DND-41 (cell line): ENCODE results near the gene SHROOM3.

Source experiments
- ATAC-seq: fragments of 200-7000 bp; cut with Tn5 transposase; 3 replicates; pipeline ENCODE4 v1.9.1; 2021; ENCODE audit warnings: low read depth; ENCODE audit not compliant: insufficient read depth
- DNase-seq: peaks from one replicate; pipeline ENCODE4 v3.0.0-alpha.2; 2020
- H2AFZ ChIP-seq: 2 replicates; pipeline ENCODE4 v1.6.0; 2012; ENCODE audit warnings: low read depth, low read length
- H3K27ac ChIP-seq: 2 replicates; pipeline ENCODE4 v1.5.1; 2012; ENCODE audit warnings: low read length, inconsistent platforms
- H3K27me3 ChIP-seq: fragments of 200-600 bp; sonication (generic); 2 replicates; pipeline ENCODE4 v1.6.0; 2012; ENCODE audit warnings: low read length, mild to moderate bottlenecking, inconsistent platforms; ENCODE audit not compliant: insufficient read depth, poor library complexity
- H3K36me3 ChIP-seq: 2 replicates; pipeline ENCODE4 v1.5.1; 2012; ENCODE audit warnings: low read length, inconsistent platforms; ENCODE audit not compliant: insufficient read depth
- H3K4me1 ChIP-seq: 2 replicates; pipeline ENCODE4 v1.5.1; 2012; ENCODE audit warnings: mild to moderate bottlenecking, low read length; ENCODE audit not compliant: insufficient read depth
- H3K4me2 ChIP-seq: 2 replicates; pipeline ENCODE4 v1.6.0; 2012; ENCODE audit warnings: mild to moderate bottlenecking, moderate library complexity, low read length, inconsistent platforms; ENCODE audit not compliant: insufficient read depth
- H3K4me3 ChIP-seq, 2 experiments: fragments of 200-600 bp in 1 of 2; shearing (Covaris generic) in 1 of 2; 2 replicates each; pipeline ENCODE4 v1.5.1; 2012 to 2016; ENCODE audit warnings: inconsistent platforms in 2 of 2, low read length in 2 of 2, mild to moderate bottlenecking in 2 of 2, low read depth in 1 of 2, moderate library complexity in 1 of 2
- H3K79me2 ChIP-seq: 2 replicates; pipeline ENCODE4 v1.6.0; 2012; ENCODE audit warnings: low read length, inconsistent platforms; ENCODE audit not compliant: insufficient read depth
- H3K9ac ChIP-seq: 2 replicates; pipeline ENCODE4 v1.6.0; 2012; ENCODE audit warnings: low read depth, mild to moderate bottlenecking, inconsistent platforms, low read length, moderate library complexity
- H3K9me3 ChIP-seq: 2 replicates; pipeline ENCODE4 v1.5.1; 2012; ENCODE audit warnings: low read length, moderate library complexity, mild to moderate bottlenecking, inconsistent platforms; ENCODE audit not compliant: insufficient read depth, severe bottlenecking
- H4K20me1 ChIP-seq: 2 replicates; pipeline ENCODE4 v1.6.0; 2012; ENCODE audit warnings: low read length; ENCODE audit not compliant: insufficient read depth
- CTCF ChIP-seq: IDR thresholded peaks from 2 replicates; pipeline ENCODE4 v1.5.1; 2012; ENCODE audit warnings: borderline replicate concordance, low read length, moderate library complexity, mild to moderate bottlenecking; ENCODE audit not compliant: poor library complexity, severe bottlenecking; ENCODE audit errors: extremely low read depth
- EZH2 ChIP-seq: IDR thresholded peaks from 3 replicates; pipeline ENCODE4 v1.6.1; 2012; ENCODE audit warnings: borderline replicate concordance, low read depth, mild to moderate bottlenecking, moderate library complexity, low read length, inconsistent platforms; ENCODE audit not compliant: severe bottlenecking

Gene SHROOM3

GRCh38 chr4:76546327-76546726 is 111.3 kb downstream of the SHROOM3 start:
- Histone ChIP-seq H3K4me3 (no peak overlapping the region), H3K27ac (no peak overlapping the region), H3K9ac (no peak overlapping the region), H4K20me1 (no peaks in the 10 kb centered on the region), H3K27me3 (no peaks in the 10 kb centered on the region), H3K4me1 (no peaks in the 10 kb centered on the region), H3K36me3 (no peaks in the 10 kb centered on the region), H3K4me2 (no peak overlapping the region), H2AFZ (no peak overlapping the region), H3K9me3 (no peaks in the 10 kb centered on the region), H3K79me2 (no peaks in the 10 kb centered on the region)
- ATAC-seq (no peak), DNase-seq (no peak)
- TF ChIP-seq EZH2 (no peak), CTCF (no peak)

- Histone ChIP-seq H3K4me1 (no peaks in the 10 kb centered on the region), H3K79me2 (no peaks in the 10 kb centered on the region), H4K20me1 (no peaks in the 10 kb centered on the region), H3K9me3 (no peaks in the 10 kb centered on the region), H3K27me3 (no peaks in the 10 kb centered on the region), H3K9ac (no peak overlapping the region), H3K36me3 (no peaks in the 10 kb centered on the region), H3K4me3 (no peak overlapping the region), H3K4me2 (no peak overlapping the region), H2AFZ (no peak overlapping the region), H3K27ac (no peak overlapping the region)
- ATAC-seq (no peak), DNase-seq (no peak)
- TF ChIP-seq EZH2 (no peak), CTCF (no peak)
Measured at GRCh38 chr4:76546759-76547742, 112.0 kb downstream of the SHROOM3 start.

GRCh38 chr4:76548704-76549103 is 113.7 kb downstream of the SHROOM3 start:
- DNase-seq: no peak
- no peaks in the 10 kb centered on the region for H4K20me1 ChIP-seq
- no peaks in the 10 kb centered on the region for H3K36me3 ChIP-seq
- no peak overlapping the region for H3K9ac ChIP-seq
- no peaks in the 10 kb centered on the region for H3K4me1 ChIP-seq
- H3K4me3 ChIP-seq: no peak overlapping the region
- H2AFZ ChIP-seq: no peak overlapping the region
- no peaks in the 10 kb centered on the region for H3K79me2 ChIP-seq
- no peak for ATAC-seq
- H3K9me3 ChIP-seq: no peaks in the 10 kb centered on the region
- no peak overlapping the region for H3K4me2 ChIP-seq
- no peaks in the 10 kb centered on the region for H3K27me3 ChIP-seq
- no peak overlapping the region for H3K27ac ChIP-seq
- TF ChIP-seq EZH2: no peak
- no peak for TF ChIP-seq CTCF
